ENCODE data around the gene PACSIN2. TPM values are rescaled to one million over a fixed set of nuclear protein-coding genes. Genes with fewer than 3 reads are reported as not detected.

PACSIN2 gene
- total and polyA plus RNA-seq, 2 of the 13 experiments (the other 11 are each of a cell fraction or from before 2014, with no cell fraction given), result 54.1 to 68.8 TPM

GRCh38 chr22:43013355-43014315, 1.3 kb downstream of the PACSIN2 start:
- Histone ChIP-seq H3K36me3 (replicated peaks in 1 of 2; ENCODE audit: control insufficient read depth in 1 of 2, insufficient read depth in 2 of 2, low read length in 2 of 2) (no peaks in the 10 kb centered on the region; a peak in 1 of 5 replicates), H3K79me2 (ENCODE audit: insufficient read depth, low read length) (peaks cover 60% of the 10 kb centered on the region), H3K9me3 (ENCODE audit: low read length) (no peaks in the 10 kb centered on the region), H3K4me3 (replicated peaks in 1 of 3; ENCODE audit: insufficient read depth in 1 of 3, low read depth in 2 of 3, low read length in 3 of 3) (peak overlapping the region; percentile 90 to 92 (median 91)), H2AFZ (ENCODE audit: low read length) (no peak overlapping the region), H3K9ac (ENCODE audit: insufficient read depth, low read depth, low read length) (peak overlapping the region; percentile 81), H3K4me1 (ENCODE audit: insufficient read depth, low read length) (peaks cover 79% of the 10 kb centered on the region), H3K4me2 (ENCODE audit: low read depth, low read length) (peak overlapping the region; percentile 92), H4K20me1 (ENCODE audit: insufficient read depth, low read length) (peaks cover 25% of the 10 kb centered on the region), H3K27me3 (ENCODE audit: control insufficient read depth in 1 of 2, insufficient read depth in 2 of 2, low read length in 2 of 2) (no peaks in the 10 kb centered on the region; a peak in 1 of 5 replicates), H3K27ac (ENCODE audit: extremely low read length, insufficient read depth, low read length) (peak overlapping the region; percentile 58)
- intact Hi-C loops (cut with micrococcal nuclease; ENCODE audit: unreplicated experiment), result no loop called here
- WGBS (ENCODE audit: low lambda C conversion rate), result 3% methylated on average over 12 of the region's 16 CpGs
- ChIA-PET CTCF (ENCODE audit: low intra/inter-chr PET ratio, low total read pairs) (no interaction called here), POLR2A (interaction anchor here (1.2 to 8.7 kb wide), 9 partner anchors 9 to 98 kb away, joined by 7 to 185 read pairs (median 18); no protein-coding TSS in a partner anchor)
- DNase-seq (ENCODE audit: low spot score) (peak; percentile 27), FAIRE-seq (no peak), ATAC-seq (peak; percentile 13; the same call in 2 of the 3 replicates)
- TSS peak; percentile 53 for BruUV-seq (replicated peaks)
- in situ Hi-C loops (cut with HindIII; ENCODE audit: extremely low pct_ligation_motif_present, low pct_unique_long_range_greater_than_20kb), result no loop called here
- TF ChIP-seq HCFC1 (IDR thresholded peaks at IDR 0.05; ENCODE audit: low read depth, low read length) (no peak), ZNF790 (CRISPR knock-in tag; IDR thresholded peaks at IDR 0.05; ENCODE audit: borderline replicate concordance) (0 out of 2 replicates have a peak, but pooled peaks have one; percentile 22), ARID3A (IDR thresholded peaks at IDR 0.05; ENCODE audit: low read depth, low read length) (no peak), EEA1 (CRISPR knock-in tag; IDR thresholded peaks at IDR 0.05; ENCODE audit: borderline replicate concordance) (no peak), ZNF788 (CRISPR knock-in tag; IDR thresholded peaks at IDR 0.05; ENCODE audit: borderline replicate concordance) (no peak), TP53 (CRISPR knock-in tag; conservative IDR thresholded peaks at IDR 0.05) (no peak), TCF7 (IDR thresholded peaks at IDR 0.05; ENCODE audit: low read depth) (peak; percentile 25; the same call in 1 of the 2 replicates), ZUFSP (CRISPR knock-in tag; IDR thresholded peaks at IDR 0.05; ENCODE audit: borderline replicate concordance) (no peak), ZNF407 (CRISPR knock-in tag; IDR thresholded peaks at IDR 0.05; ENCODE audit: not compliant biosample characterization) (no peak), ZNF382 (CRISPR knock-in tag; IDR thresholded peaks at IDR 0.05; ENCODE audit: borderline replicate concordance) (no peak)
